ENCODE data around the gene TUBGCP2.
A peak's percentile ranks its signal among the peaks of the same experiment; 100 is the strongest.

TUBGCP2 gene

DNA sequence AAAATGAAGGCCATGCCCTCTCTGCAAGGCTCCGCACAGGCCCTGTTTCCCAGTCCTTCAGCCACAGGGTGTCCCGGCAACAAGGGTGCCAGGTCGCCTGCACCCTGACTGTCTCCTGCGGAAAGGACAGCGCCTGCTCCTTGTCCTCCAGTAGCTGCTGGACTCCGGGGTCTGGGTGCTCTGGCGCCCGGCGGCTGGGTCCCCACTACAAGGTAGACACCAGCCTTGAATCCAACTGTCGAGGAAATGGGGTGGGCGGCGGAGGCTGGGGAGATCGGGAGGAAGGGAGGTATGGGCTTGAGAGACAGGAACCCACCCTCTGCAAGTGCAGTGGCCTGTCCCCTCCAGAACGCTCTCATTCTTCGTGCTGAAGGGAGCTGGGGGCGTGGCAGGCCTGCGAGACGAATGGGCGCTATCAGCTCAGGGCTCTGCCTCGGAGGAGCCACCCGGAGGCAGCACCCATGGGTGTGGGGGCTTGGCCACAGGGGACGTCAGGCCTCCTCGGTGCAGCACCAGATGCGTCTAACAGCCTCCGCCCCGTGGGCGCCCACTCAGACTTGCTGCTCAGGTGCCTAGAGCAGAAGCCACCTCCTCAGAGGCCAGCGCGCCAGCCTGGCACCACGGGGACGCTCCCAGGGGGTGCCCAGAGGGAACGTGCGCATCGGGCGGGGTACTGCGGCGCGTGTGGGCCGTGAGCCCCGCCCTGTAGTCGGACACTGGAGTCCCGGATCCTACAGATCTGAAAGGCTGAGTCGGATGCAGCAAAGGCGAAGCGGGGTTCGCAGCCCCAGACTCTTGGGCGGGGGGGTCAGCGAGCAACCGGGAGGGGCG is 47.6 kb downstream of the TUBGCP2 start:
- ATAC-seq (ENCODE audit: low read depth) (peak; percentile 12; the same call in 2 of the 3 replicates), DNase-seq (ENCODE audit: low spot score) (no peak)
- Histone ChIP-seq H3K27ac (ENCODE audit: poor library complexity, severe bottlenecking) (peak overlapping the region; percentile 76), H3K27me3 (ENCODE audit: insufficient read depth, poor library complexity, severe bottlenecking) (no peaks in the 10 kb centered on the region), H3K4me1 (ENCODE audit: insufficient read depth, poor library complexity, severe bottlenecking) (peaks cover 40% of the 10 kb centered on the region), H3K4me3 (ENCODE audit: severe bottlenecking) (peak overlapping the region; percentile 88), H3K36me3 (ENCODE audit: low read depth) (no peaks in the 10 kb centered on the region), H3K9me3 (ENCODE audit: severe bottlenecking) (no peaks in the 10 kb centered on the region)
- no peak for TF ChIP-seq CTCF (IDR thresholded peaks at IDR 0.05; ENCODE audit: poor library complexity, severe bottlenecking)

DNA sequence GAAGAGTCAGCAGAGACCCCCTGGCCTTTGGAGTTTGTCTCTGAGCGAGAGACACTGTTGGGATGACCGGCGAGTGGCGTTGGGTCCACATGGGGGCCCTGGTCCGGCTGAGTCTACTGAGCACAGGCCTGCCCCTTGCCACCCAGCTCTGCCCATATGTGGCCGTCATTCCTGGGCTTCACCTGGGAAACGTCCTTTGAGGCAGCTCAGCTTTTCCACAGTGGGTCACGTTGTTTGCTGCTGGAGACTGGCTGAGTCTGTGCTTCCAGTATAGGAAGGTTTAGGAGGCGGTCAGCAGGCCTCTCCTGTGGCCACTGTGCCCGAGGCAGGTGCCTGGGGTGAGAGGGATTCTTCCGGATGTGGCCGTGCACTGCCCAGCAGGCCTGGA is 49.1 kb downstream of the TUBGCP2 start:
- Histone ChIP-seq H3K27ac (ENCODE audit: poor library complexity, severe bottlenecking) (peak overlapping the region; percentile 83), H3K36me3 (ENCODE audit: low read depth) (no peaks in the 10 kb centered on the region), H3K27me3 (ENCODE audit: insufficient read depth, poor library complexity, severe bottlenecking) (no peaks in the 10 kb centered on the region), H3K4me3 (ENCODE audit: severe bottlenecking) (no peak overlapping the region), H3K4me1 (ENCODE audit: insufficient read depth, poor library complexity, severe bottlenecking) (peaks cover 40% of the 10 kb centered on the region), H3K9me3 (ENCODE audit: severe bottlenecking) (no peaks in the 10 kb centered on the region)
- no peak for TF ChIP-seq CTCF (IDR thresholded peaks at IDR 0.05; ENCODE audit: poor library complexity, severe bottlenecking)
- DNase-seq (ENCODE audit: low spot score) = no peak
- ATAC-seq (ENCODE audit: low read depth) = peak; percentile 0

GRCh38 chr10:133258818-133259601 is 49.7 kb downstream of the TUBGCP2 start:
- no peaks in the 10 kb centered on the region for H3K9me3 ChIP-seq (ENCODE audit: severe bottlenecking)
- H3K36me3 ChIP-seq (ENCODE audit: low read depth) = no peaks in the 10 kb centered on the region
- peaks cover 35% of the 10 kb centered on the region for H3K4me1 ChIP-seq (ENCODE audit: insufficient read depth, poor library complexity, severe bottlenecking)
- no peak for TF ChIP-seq CTCF (IDR thresholded peaks at IDR 0.05; ENCODE audit: poor library complexity, severe bottlenecking)
- no peak overlapping the region for H3K4me3 ChIP-seq (ENCODE audit: severe bottlenecking)
- no peaks in the 10 kb centered on the region for H3K27me3 ChIP-seq (ENCODE audit: insufficient read depth, poor library complexity, severe bottlenecking)
- DNase-seq (ENCODE audit: low spot score) (peak; percentile 95), ATAC-seq (ENCODE audit: low read depth) (peak; percentile 66)
- H3K27ac ChIP-seq (ENCODE audit: poor library complexity, severe bottlenecking) = peak overlapping the region; percentile 83

GRCh38 chr10:133258066-133258817 is 50.4 kb downstream of the TUBGCP2 start:
- ATAC-seq (ENCODE audit: low read depth) (peak; percentile 20; the same call in 1 of the 3 replicates), DNase-seq (ENCODE audit: low spot score) (no peak)
- no peaks in the 10 kb centered on the region for H3K27me3 ChIP-seq (ENCODE audit: insufficient read depth, poor library complexity, severe bottlenecking)
- no peaks in the 10 kb centered on the region for H3K9me3 ChIP-seq (ENCODE audit: severe bottlenecking)
- peak overlapping the region; percentile 83 for H3K27ac ChIP-seq (ENCODE audit: poor library complexity, severe bottlenecking)
- H3K4me3 ChIP-seq (ENCODE audit: severe bottlenecking) = no peak overlapping the region
- TF ChIP-seq CTCF (IDR thresholded peaks at IDR 0.05; ENCODE audit: poor library complexity, severe bottlenecking) = no peak
- no peaks in the 10 kb centered on the region for H3K36me3 ChIP-seq (ENCODE audit: low read depth)
- peaks cover 35% of the 10 kb centered on the region for H3K4me1 ChIP-seq (ENCODE audit: insufficient read depth, poor library complexity, severe bottlenecking)
